ENCODE measurements around the gene NOL4L.

NOL4L gene

GRCh38 chr20:32447136-32448027 lies 137.8 kb downstream of the NOL4L start:
- DNase-seq (ENCODE audit: low read depth in 2 of 2) = no peak

- no peak for DNase-seq (ENCODE audit: low read depth in 2 of 2)
Measured at GRCh38 chr20:32446301-32447100, 138.6 kb downstream of the NOL4L start.

- no peak for DNase-seq (ENCODE audit: low read depth in 2 of 2)
Measured at GRCh38 chr20:32445539-32446273, 139.4 kb downstream of the NOL4L start.

GRCh38 chr20:32444474-32445220 lies 140.5 kb downstream of the NOL4L start:
- DNase-seq (ENCODE audit: low read depth in 2 of 2) = no peak

GRCh38 chr20:32443386-32443974 lies 141.7 kb downstream of the NOL4L start:
- DNase-seq (ENCODE audit: low read depth in 2 of 2) = no peak

GRCh38 chr20:32442630-32443373 lies 142.3 kb downstream of the NOL4L start:
- DNase-seq (ENCODE audit: low read depth in 2 of 2) = no peak

GRCh38 chr20:32441638-32442037 lies 143.5 kb downstream of the NOL4L start:
- no peak for DNase-seq (ENCODE audit: low read depth in 2 of 2)

- no peak for DNase-seq (ENCODE audit: low read depth in 2 of 2)
Measured at GRCh38 chr20:32440758-32441078, 144.4 kb downstream of the NOL4L start.

- DNase-seq (ENCODE audit: low read depth in 2 of 2) = no peak
Measured at GRCh38 chr20:32440069-32440757, 144.9 kb downstream of the NOL4L start.

- no peak for DNase-seq (ENCODE audit: low read depth in 2 of 2)
Measured at GRCh38 chr20:32439132-32439829, 145.9 kb downstream of the NOL4L start.

- no peak for DNase-seq (ENCODE audit: low read depth in 2 of 2)
Measured at GRCh38 chr20:32438331-32438858, 146.7 kb downstream of the NOL4L start.

- DNase-seq (ENCODE audit: low read depth in 2 of 2) = no peak
Measured at GRCh38 chr20:32437391-32438074, 147.6 kb downstream of the NOL4L start.

- no peak for DNase-seq (ENCODE audit: low read depth in 2 of 2)
Measured at GRCh38 chr20:32436968-32437367, 148.2 kb downstream of the NOL4L start.

GRCh38 chr20:32436142-32436861 lies 148.8 kb downstream of the NOL4L start:
- DNase-seq (ENCODE audit: low read depth in 2 of 2) = no peak

- DNase-seq (ENCODE audit: low read depth in 2 of 2) = no peak
Measured at GRCh38 chr20:32435449-32436107, 149.6 kb downstream of the NOL4L start.

- no peak for DNase-seq (ENCODE audit: low read depth in 2 of 2)
Measured at GRCh38 chr20:32434434-32434833, 150.7 kb downstream of the NOL4L start.
